Fibroblast of lung (primary cell): ENCODE data around the gene ATP2B1. TPM values are rescaled to one million over a fixed set of nuclear protein-coding genes. Genes with fewer than 3 reads are reported as not detected.

Experiments used
- DNase-seq, 2 donors: peaks; one replicate each; pipeline versions ENCODE4 v3.0.0 to v3.0.0-alpha.2; 2010; ENCODE audit warnings: low read depth in 2 of 2
- H2AFZ ChIP-seq: 2 replicates; pipeline ENCODE4 v1.5.1; 2012; ENCODE audit warnings: low read length, control low read depth, inconsistent platforms
- H3K27ac ChIP-seq: 2 replicates; pipeline ENCODE4 v1.5.1; 2011; ENCODE audit warnings: low read length, control low read depth; ENCODE audit not compliant: insufficient read depth
- H3K27me3 ChIP-seq: 2 replicates; pipeline ENCODE4 v1.5.1; 2011; ENCODE audit warnings: mild to moderate bottlenecking, low read length; ENCODE audit not compliant: control insufficient read depth, insufficient read depth
- H3K36me3 ChIP-seq: 2 replicates; pipeline ENCODE4 v1.5.1; 2011; ENCODE audit warnings: low read length; ENCODE audit not compliant: control insufficient read depth, insufficient read depth
- H3K4me1 ChIP-seq: 2 replicates; pipeline ENCODE4 v1.5.1; 2011; ENCODE audit warnings: low read length; ENCODE audit not compliant: control insufficient read depth, insufficient read depth; ENCODE audit errors: extremely low read depth
- H3K4me2 ChIP-seq: 2 replicates; pipeline ENCODE4 v1.5.1; 2011; ENCODE audit warnings: low read length, control low read depth; ENCODE audit not compliant: insufficient read depth; ENCODE audit errors: extremely low read depth
- H3K4me3 ChIP-seq, 4 experiments: fragments of 200-600 bp in 1 of 4; sonication (generic) in 1 of 4; replicated peaks in 1 of 4; 2 replicates each; pipeline ENCODE4 v1.5.1; 2011 to 2016; ENCODE audit warnings: low read length in 4 of 4, low read depth in 3 of 4, mild to moderate bottlenecking in 3 of 4, control low read depth in 2 of 4, inconsistent platforms in 1 of 4, mixed read lengths in 1 of 4; ENCODE audit not compliant: insufficient read depth in 1 of 4; ENCODE audit errors: control extremely low read depth in 1 of 4
- H3K79me2 ChIP-seq: 2 replicates; pipeline ENCODE4 v1.5.1; 2012; ENCODE audit warnings: mild to moderate bottlenecking, low read length, inconsistent platforms; ENCODE audit not compliant: control insufficient read depth, insufficient read depth
- H3K9ac ChIP-seq: 2 replicates; pipeline ENCODE4 v1.5.1; 2011; ENCODE audit warnings: mild to moderate bottlenecking, low read length, control low read depth; ENCODE audit not compliant: insufficient read depth
- H3K9me3 ChIP-seq: 2 replicates; pipeline ENCODE4 v1.5.1; 2012; ENCODE audit warnings: low read depth, low read length; ENCODE audit not compliant: control insufficient read depth, insufficient read depth
- H4K20me1 ChIP-seq: 2 replicates; pipeline ENCODE4 v1.5.1; 2011; ENCODE audit warnings: low read length; ENCODE audit not compliant: control insufficient read depth, insufficient read depth; ENCODE audit errors: extremely low read depth
- EZH2 ChIP-seq: IDR thresholded peaks from 2 replicates; pipeline ENCODE4 v1.5.1; 2012; ENCODE audit warnings: low read length, control low read depth, mild to moderate bottlenecking; ENCODE audit errors: missing control alignments
- polyA plus RNA-seq, 2 donors: library from polyadenylated mRNA; depleted of rRNA in 1 of 2; stranded (reverse) in 1 of 2; unstranded in 1 of 2; fragments of >200 nt; gene quantifications; 2 replicates each; pipeline ENCODE4 v1.2.1, GENCODE V29; 2011 to 2012; ENCODE audit warnings: missing spikeins in 1 of 2
- total RNA-seq: library from RNA; depleted of rRNA; stranded (reverse); fragments of >200 nt; gene quantifications from 2 replicates; pipeline ENCODE4 v1.2.1, GENCODE V29; 2014
- TF ChIP-seq, protein P1 (sequence below), 2 donors: IDR thresholded peaks in 1 of 2; conservative IDR thresholded peaks in 1 of 2; 1 replicate in 1 of 2; 2 replicates in 1 of 2; pipeline ENCODE4 v1.5.1; 2011 to 2012; ENCODE audit warnings: low read length in 2 of 2, control low read depth in 1 of 2, inconsistent platforms in 1 of 2, low read depth in 1 of 2, mild to moderate bottlenecking in 1 of 2

ATP2B1 gene
- total and polyA plus RNA-seq, 2 donors (not counting 1 experiment from before 2014, with no cell fraction given): 64.3 to 141 TPM

DNA sequence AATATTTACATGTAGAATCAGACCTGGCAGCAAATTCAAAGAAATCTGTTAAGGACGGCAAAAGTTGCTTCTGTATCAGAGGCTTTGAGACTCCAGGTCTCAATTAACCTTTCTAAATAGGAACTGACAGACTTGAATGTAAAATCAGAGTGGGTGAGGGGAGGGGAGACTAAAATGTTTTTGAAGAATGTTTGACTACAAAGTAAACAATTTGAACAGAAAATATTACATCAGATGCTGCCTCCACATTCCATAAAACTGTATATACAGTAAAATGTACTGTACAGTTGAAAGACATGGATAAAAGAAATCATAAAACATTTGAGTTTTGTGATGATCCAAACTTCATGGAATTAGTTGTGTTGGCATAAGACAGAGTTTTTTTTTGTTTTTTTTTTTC is 133.3 kb downstream of the ATP2B1 start:
- H3K9ac ChIP-seq: no peak overlapping the region
- no peaks in the 10 kb centered on the region for H4K20me1 ChIP-seq
- no peaks in the 10 kb centered on the region for H3K79me2 ChIP-seq
- H3K4me2 ChIP-seq: no peak overlapping the region
- H3K36me3 ChIP-seq: no peaks in the 10 kb centered on the region
- no peak overlapping the region for H3K27ac ChIP-seq
- no peak overlapping the region for H3K4me3 ChIP-seq
- no peak overlapping the region for H2AFZ ChIP-seq
- DNase-seq: peak in 1 of 2 donors; percentile 7
- no peaks in the 10 kb centered on the region for H3K27me3 ChIP-seq
- H3K4me1 ChIP-seq: peaks cover 18% of the 10 kb centered on the region
- TF ChIP-seq, protein P1, sequence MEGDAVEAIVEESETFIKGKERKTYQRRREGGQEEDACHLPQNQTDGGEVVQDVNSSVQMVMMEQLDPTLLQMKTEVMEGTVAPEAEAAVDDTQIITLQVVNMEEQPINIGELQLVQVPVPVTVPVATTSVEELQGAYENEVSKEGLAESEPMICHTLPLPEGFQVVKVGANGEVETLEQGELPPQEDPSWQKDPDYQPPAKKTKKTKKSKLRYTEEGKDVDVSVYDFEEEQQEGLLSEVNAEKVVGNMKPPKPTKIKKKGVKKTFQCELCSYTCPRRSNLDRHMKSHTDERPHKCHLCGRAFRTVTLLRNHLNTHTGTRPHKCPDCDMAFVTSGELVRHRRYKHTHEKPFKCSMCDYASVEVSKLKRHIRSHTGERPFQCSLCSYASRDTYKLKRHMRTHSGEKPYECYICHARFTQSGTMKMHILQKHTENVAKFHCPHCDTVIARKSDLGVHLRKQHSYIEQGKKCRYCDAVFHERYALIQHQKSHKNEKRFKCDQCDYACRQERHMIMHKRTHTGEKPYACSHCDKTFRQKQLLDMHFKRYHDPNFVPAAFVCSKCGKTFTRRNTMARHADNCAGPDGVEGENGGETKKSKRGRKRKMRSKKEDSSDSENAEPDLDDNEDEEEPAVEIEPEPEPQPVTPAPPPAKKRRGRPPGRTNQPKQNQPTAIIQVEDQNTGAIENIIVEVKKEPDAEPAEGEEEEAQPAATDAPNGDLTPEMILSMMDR (conservative IDR thresholded peaks at IDR 0.05 in 1 of 2, IDR thresholded peaks at IDR 0.05 in 1 of 2; ENCODE audit: low read depth in 1 of 2, low read length in 2 of 2): no peak
- TF ChIP-seq EZH2: no peak
- H3K9me3 ChIP-seq: no peaks in the 10 kb centered on the region

DNA sequence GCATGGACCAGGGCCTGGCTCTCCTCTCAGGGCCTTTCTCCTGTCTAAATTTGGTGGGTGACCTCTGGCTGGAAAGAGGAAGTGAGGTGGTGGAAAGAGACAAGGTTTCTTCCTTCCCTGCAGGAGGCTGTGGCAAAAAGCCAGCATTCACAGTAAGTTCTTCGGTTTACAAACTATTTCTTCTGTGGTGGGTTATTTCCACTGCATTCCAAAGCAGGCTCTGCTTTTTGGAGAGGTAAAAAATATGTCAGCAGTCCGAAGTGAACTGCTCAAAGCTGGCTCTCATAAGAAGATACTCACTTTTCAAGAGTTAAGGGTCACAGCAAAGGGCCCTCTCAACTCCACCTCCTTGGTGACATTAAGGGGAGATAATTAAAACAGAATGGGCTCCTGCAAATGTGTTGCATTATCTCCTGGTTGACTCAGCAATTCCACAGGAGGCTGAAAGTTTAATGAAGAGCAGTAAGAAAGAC is 133.9 kb downstream of the ATP2B1 start:
- Histone ChIP-seq H3K27ac (peak overlapping the region; percentile 16), H3K36me3 (no peaks in the 10 kb centered on the region), H3K4me1 (peaks cover 18% of the 10 kb centered on the region), H3K79me2 (no peaks in the 10 kb centered on the region), H3K9me3 (no peaks in the 10 kb centered on the region), H3K4me2 (peak overlapping the region; percentile 46), H4K20me1 (no peaks in the 10 kb centered on the region), H2AFZ (no peak overlapping the region), H3K9ac (no peak overlapping the region), H3K27me3 (no peaks in the 10 kb centered on the region), H3K4me3 (no peak overlapping the region)
- peak; percentile 43 to 89 for DNase-seq
- TF ChIP-seq, protein P1 (conservative IDR thresholded peaks at IDR 0.05 in 1 of 2, IDR thresholded peaks at IDR 0.05 in 1 of 2; ENCODE audit: low read depth in 1 of 2, low read length in 2 of 2): no peak
- no peak for TF ChIP-seq EZH2

DNA sequence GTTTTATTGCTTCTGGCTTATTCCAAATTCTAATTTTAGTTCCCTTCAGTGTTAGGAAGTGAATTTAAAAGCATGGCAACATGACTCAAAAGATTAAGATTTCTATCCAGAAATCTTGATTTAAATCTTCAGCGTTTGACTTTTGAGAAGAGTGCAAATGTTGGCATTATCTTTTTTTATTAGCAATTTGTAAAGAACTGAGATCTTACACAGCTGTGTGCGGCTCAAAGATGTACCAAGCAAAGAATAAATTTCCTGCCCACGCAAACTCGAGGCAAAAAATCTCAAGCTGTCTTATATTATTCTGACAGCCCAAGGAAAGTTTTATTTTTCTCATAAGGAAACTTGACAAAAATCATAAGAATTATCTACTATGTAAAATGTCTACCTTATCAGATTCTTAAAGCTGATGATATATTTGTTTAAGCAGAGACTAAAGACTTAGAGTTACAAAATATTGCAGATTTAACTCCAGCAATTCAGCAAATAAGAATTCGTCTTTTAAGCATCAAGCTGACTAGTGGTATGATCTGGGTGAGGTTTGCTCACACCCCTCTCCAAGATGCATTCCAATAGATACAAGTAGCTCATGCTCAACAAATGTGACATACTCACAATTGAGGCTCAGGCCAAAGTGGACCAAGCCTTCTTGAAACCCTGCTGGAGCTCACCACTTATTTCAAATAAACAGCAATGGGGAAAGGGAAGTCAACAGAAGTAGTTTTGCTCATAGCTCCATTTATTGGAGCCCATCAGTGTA is 135.4 kb downstream of the ATP2B1 start:
- Histone ChIP-seq H4K20me1 (no peaks in the 10 kb centered on the region), H3K4me1 (peaks cover 19% of the 10 kb centered on the region), H3K27ac (no peak overlapping the region), H3K36me3 (no peaks in the 10 kb centered on the region), H3K4me3 (no peak overlapping the region), H3K9ac (no peak overlapping the region), H3K79me2 (no peaks in the 10 kb centered on the region), H2AFZ (no peak overlapping the region), H3K9me3 (no peaks in the 10 kb centered on the region), H3K27me3 (no peaks in the 10 kb centered on the region), H3K4me2 (no peak overlapping the region)
- peak in 1 of 2 donors; percentile 10 for DNase-seq
- TF ChIP-seq EZH2: no peak
- TF ChIP-seq, protein P1 (conservative IDR thresholded peaks at IDR 0.05 in 1 of 2, IDR thresholded peaks at IDR 0.05 in 1 of 2; ENCODE audit: low read depth in 1 of 2, low read length in 2 of 2): no peak
